Measurements from ENCODE around the gene NLK. TPM values are rescaled to one million over a fixed set of nuclear protein-coding genes. Genes with fewer than 3 reads are reported as not detected.

Gene NLK
- total and polyA plus RNA-seq, 2 donors (not counting 3 experiments of a cell fraction or from before 2014, with no cell fraction given): 23.8 to 34.2 TPM

GRCh38 chr17:28119046-28119445 is 76.6 kb downstream of the NLK start:
- peaks cover 35% of the 10 kb centered on the region for H3K79me2 ChIP-seq (ENCODE audit: control insufficient read depth, insufficient read depth, low read length)
- no peak for FAIRE-seq
- TF ChIP-seq POLR2AphosphoS5 (IDR thresholded peaks at IDR 0.05; ENCODE audit: insufficient read depth, low read depth, low read length) (no peak), EZH2 (IDR thresholded peaks at IDR 0.05; ENCODE audit: borderline replicate concordance, low read depth, low read length, severe bottlenecking) (no peak), CTCF (IDR thresholded peaks at IDR 0.05; ENCODE audit: extremely low read depth in 1 of 2, insufficient read depth in 1 of 2, low read depth in 1 of 2, low read length in 2 of 2) (no peak), MYC (IDR thresholded peaks at IDR 0.05; ENCODE audit: low read depth, low read length) (no peak), POLR2A (IDR thresholded peaks at IDR 0.05; ENCODE audit: low read depth, low read length) (no peak), GATA2 (IDR thresholded peaks at IDR 0.05; ENCODE audit: insufficient read depth, insufficient read length, low read depth, low read length) (no peak), JUN (IDR thresholded peaks at IDR 0.05; ENCODE audit: borderline replicate concordance, insufficient read depth, insufficient read length, low read depth) (no peak), MAX (IDR thresholded peaks at IDR 0.05; ENCODE audit: insufficient read depth, insufficient read length) (no peak), FOS (IDR thresholded peaks at IDR 0.05; ENCODE audit: borderline replicate concordance, insufficient read depth, low read length) (no peak)

More at GRCh38 chr17:28119046-28119445, 76.6 kb downstream of the NLK start:
- Histone ChIP-seq H2AFZ (ENCODE audit: low read depth, low read length) (no peak overlapping the region), H3K27me3 (ENCODE audit: control insufficient read depth in 2 of 2, insufficient read depth in 2 of 2, low read length in 2 of 2) (no peaks in the 10 kb centered on the region), H3K9me3 (replicated peaks; ENCODE audit: control insufficient read depth, insufficient read depth, low read length) (no peaks in the 10 kb centered on the region), H3K4me2 (ENCODE audit: insufficient read depth, low read length) (no peak overlapping the region), H3K9me1 (replicated peaks; ENCODE audit: control insufficient read depth, extremely low read depth, insufficient read depth, low read length) (no peaks in the 10 kb centered on the region), H3K9ac (replicated peaks; ENCODE audit: extremely low read depth, insufficient read depth, low read length) (no peak overlapping the region), H3K27ac (ENCODE audit: insufficient read depth, low read depth, low read length) (no peak overlapping the region), H3K4me1 (ENCODE audit: control insufficient read depth, extremely low read depth, insufficient read depth, low read length) (peaks cover 4% of the 10 kb centered on the region), H4K20me1 (replicated peaks; ENCODE audit: control insufficient read depth, extremely low read depth, insufficient read depth, low read length) (peaks cover 4% of the 10 kb centered on the region), H3K36me3 (ENCODE audit: control insufficient read depth in 2 of 2, extremely low read depth in 1 of 2, insufficient read depth in 2 of 2, low read length in 2 of 2) (peaks cover 0 to 2% of the 10 kb centered on the region in 2 experiments), H3K4me3 (replicated peaks in 1 of 3; ENCODE audit: insufficient read depth in 1 of 3, low read depth in 1 of 3, low read length in 3 of 3) (no peak overlapping the region)
- ChIA-PET CTCF (interaction anchor here (1.2 kb wide), 1 partner anchor 11 kb away, joined by 4 read pairs; no protein-coding TSS in a partner anchor), POLR2A (no interaction called here)
- BruUV-seq (replicated peaks): no TSS peak
- dilution Hi-C loops (cut with MboI; ENCODE audit: extremely low pct_ligation_motif_present, low sequenced_read_pairs) (no loop called here), intact Hi-C loops (cut with micrococcal nuclease) (no loop called here)
- no peak for DNase-seq (ENCODE audit: low read depth, low spot score)

Data from endothelial cell of umbilical vein (primary cell).